ENCODE results near the gene ZRANB1.

The ZRANB1 gene

DNA sequence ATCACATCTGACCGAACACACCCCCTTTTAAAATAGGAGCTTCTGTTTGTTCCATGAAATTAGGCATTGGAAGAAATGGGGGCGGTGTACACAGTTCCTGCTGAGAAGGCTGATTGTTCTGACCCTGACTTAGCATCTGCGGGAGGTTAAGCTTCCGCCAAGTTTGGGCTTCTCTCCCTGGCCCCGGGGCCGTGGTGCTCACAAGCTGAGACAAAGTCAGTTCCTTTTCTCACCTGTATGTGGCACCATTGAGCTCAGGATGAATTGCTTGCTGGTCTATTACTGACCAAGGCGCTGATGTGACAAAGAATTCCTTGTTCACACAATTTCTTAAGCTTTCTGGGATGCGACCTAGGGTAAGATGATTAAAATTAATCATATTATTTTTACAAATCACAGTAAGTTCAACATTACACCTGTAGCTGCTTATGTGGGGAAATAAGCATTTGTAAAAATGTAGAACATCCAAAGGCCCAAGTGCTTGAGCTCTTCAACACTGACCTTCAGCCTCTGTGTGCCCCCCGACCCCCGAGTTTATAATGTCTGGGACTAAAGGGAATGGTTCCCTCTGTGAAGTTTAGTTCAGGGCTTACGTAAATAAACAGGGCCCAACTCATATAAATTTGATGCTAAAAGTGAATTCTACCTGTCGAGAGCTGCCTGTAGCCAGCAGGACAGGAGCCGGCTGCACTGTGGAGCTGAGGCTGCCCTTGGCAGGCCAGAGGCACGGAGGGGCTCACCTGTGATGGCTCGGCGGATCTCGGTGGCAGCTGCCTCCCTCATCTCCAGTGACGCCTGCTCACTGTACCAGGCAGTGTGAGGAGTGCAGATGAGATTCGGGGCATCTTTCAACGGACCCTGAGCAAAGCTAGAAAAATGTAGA, 50.8 kb downstream of the ZRANB1 start:
- H3K4me3 ChIP-seq (ENCODE audit: control insufficient read depth in 1 of 7, extremely low read depth in 1 of 7, insufficient read depth in 4 of 7, low read depth in 2 of 7, low read length in 6 of 7), result no peak overlapping the region
- H3K27me3 ChIP-seq (replicated peaks in 2 of 5; ENCODE audit: control insufficient read depth in 4 of 5, insufficient read depth in 5 of 5, low read length in 4 of 5), result no peaks in the 10 kb centered on the region
- ChIA-PET POLR2A (no interaction called here), CTCF (interaction anchor here (0.5 to 3.3 kb wide), 23 partner anchors 9 to 351 kb away, joined by 3 to 19 read pairs (median 4); no protein-coding TSS in a partner anchor)
- H3K27ac ChIP-seq (ENCODE audit: insufficient read depth in 1 of 2, low read depth in 1 of 2, low read length in 2 of 2, poor library complexity in 1 of 2, severe bottlenecking in 2 of 2), result no peak overlapping the region
- no peaks in the 10 kb centered on the region for H3K9me3 ChIP-seq (ENCODE audit: control extremely low read depth in 1 of 5, control insufficient read depth in 4 of 5, insufficient read depth in 2 of 5, low read depth in 1 of 5, low read length in 4 of 5)
- peaks cover 0 to 9% (median 0%) of the 10 kb centered on the region in 4 experiments for H3K4me1 ChIP-seq (ENCODE audit: control extremely low read depth in 1 of 4, control insufficient read depth in 4 of 4, insufficient read depth in 4 of 4, low read length in 3 of 4)
- peaks cover 20 to 84% (median 71%) of the 10 kb centered on the region in 4 experiments for H3K36me3 ChIP-seq (ENCODE audit: control insufficient read depth in 4 of 4, insufficient read depth in 4 of 4, low read length in 3 of 4)
- 92% methylated on average over 15 of the region's 20 CpGs for WGBS (ENCODE audit: insufficient coverage)
- peak; percentile 36 to 62 (median 55) for DNase-seq

DNA sequence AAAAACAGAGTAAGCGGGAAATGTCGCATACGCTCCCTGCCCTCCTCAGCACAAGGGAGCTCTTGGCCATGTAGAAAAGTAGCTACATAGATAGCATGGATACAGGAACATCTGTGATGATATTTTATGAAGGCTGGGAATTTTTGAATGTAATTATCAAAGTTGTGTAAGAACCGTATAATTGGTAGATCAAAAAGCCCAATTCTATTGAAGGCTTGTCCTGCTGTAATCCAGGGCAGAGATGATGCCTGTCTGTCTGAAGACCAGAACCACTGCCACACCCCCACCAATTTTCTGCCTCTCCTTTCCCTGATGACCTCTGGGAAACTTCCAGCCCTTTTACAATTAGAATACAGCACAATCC, 51.4 kb downstream of the ZRANB1 start:
- Histone ChIP-seq H3K4me3 (ENCODE audit: control insufficient read depth in 1 of 7, extremely low read depth in 1 of 7, insufficient read depth in 4 of 7, low read depth in 2 of 7, low read length in 6 of 7) (no peak overlapping the region), H3K9me3 (ENCODE audit: control extremely low read depth in 1 of 5, control insufficient read depth in 4 of 5, insufficient read depth in 2 of 5, low read depth in 1 of 5, low read length in 4 of 5) (no peaks in the 10 kb centered on the region), H3K27me3 (replicated peaks in 2 of 5; ENCODE audit: control insufficient read depth in 4 of 5, insufficient read depth in 5 of 5, low read length in 4 of 5) (no peaks in the 10 kb centered on the region), H3K4me1 (ENCODE audit: control extremely low read depth in 1 of 4, control insufficient read depth in 4 of 4, insufficient read depth in 4 of 4, low read length in 3 of 4) (peaks cover 0 to 9% (median 0%) of the 10 kb centered on the region in 4 experiments), H3K36me3 (ENCODE audit: control insufficient read depth in 4 of 4, insufficient read depth in 4 of 4, low read length in 3 of 4) (peaks cover 20 to 85% (median 73%) of the 10 kb centered on the region in 4 experiments), H3K27ac (ENCODE audit: insufficient read depth in 1 of 2, low read depth in 1 of 2, low read length in 2 of 2, poor library complexity in 1 of 2, severe bottlenecking in 2 of 2) (no peak overlapping the region)
- ChIA-PET CTCF (interaction anchor here (0.9 to 3.3 kb wide), 18 partner anchors 8 to 82 kb away, joined by 3 to 19 read pairs (median 4); no protein-coding TSS in a partner anchor), POLR2A (no interaction called here)
- no peak for DNase-seq
- WGBS (ENCODE audit: insufficient coverage), result 93% methylated on average over 4 of the region's 4 CpGs

DNA sequence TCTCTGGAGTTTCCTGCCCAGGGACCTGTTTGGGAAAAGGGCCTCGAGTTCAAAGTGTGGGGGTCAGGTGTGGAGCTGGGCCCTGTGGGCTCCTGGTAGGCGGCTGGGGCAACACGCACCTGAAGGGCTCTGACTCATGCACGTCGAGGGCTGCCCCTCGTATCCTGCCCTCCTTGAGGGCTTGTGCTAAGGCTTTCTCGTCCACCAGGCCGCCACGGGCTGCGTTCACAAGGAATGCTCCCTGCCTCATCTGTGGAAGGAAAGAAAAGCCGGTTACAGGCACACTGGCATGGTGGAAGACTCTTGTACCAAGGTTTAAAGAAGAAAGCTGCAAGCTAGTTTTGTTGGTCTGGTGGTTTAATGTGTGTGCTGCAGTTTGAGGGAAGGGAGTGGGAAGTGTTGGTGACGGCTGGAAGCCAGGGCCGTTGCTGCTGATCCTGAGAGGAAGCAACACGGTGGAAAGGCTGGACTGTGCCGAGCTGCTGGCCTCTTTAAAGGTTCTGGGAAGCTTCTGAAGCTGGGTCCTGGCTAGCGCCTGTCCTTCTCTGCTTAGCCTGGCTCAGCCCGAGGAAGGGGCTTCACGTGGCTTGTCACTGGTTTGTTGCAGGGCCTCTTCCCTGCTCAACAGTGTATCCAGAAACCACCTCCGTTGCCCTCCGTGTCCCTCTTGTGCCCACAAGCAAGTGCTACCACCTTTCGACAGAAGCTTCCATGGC, 52.0 kb downstream of the ZRANB1 start:
- Histone ChIP-seq H3K27me3 (replicated peaks in 2 of 5; ENCODE audit: control insufficient read depth in 4 of 5, insufficient read depth in 5 of 5, low read length in 4 of 5) (no peaks in the 10 kb centered on the region), H3K4me3 (ENCODE audit: control insufficient read depth in 1 of 7, extremely low read depth in 1 of 7, insufficient read depth in 4 of 7, low read depth in 2 of 7, low read length in 6 of 7) (no peak overlapping the region), H3K27ac (ENCODE audit: insufficient read depth in 1 of 2, low read depth in 1 of 2, low read length in 2 of 2, poor library complexity in 1 of 2, severe bottlenecking in 2 of 2) (no peak overlapping the region), H3K4me1 (ENCODE audit: control extremely low read depth in 1 of 4, control insufficient read depth in 4 of 4, insufficient read depth in 4 of 4, low read length in 3 of 4) (peaks cover 0 to 9% (median 0%) of the 10 kb centered on the region in 4 experiments), H3K9me3 (ENCODE audit: control extremely low read depth in 1 of 5, control insufficient read depth in 4 of 5, insufficient read depth in 2 of 5, low read depth in 1 of 5, low read length in 4 of 5) (no peaks in the 10 kb centered on the region), H3K36me3 (ENCODE audit: control insufficient read depth in 4 of 4, insufficient read depth in 4 of 4, low read length in 3 of 4) (peaks cover 20 to 90% (median 75%) of the 10 kb centered on the region in 4 experiments)
- POLR2A ChIA-PET, result no interaction called here
- WGBS (ENCODE audit: insufficient coverage), result 98% methylated on average over 18 of the region's 21 CpGs
- DNase-seq, result no peak
- CTCF ChIA-PET, result interaction anchor here (1.1 to 3.3 kb wide), 10 partner anchors 8 to 68 kb away, joined by 3 to 13 read pairs (median 4); no protein-coding TSS in a partner anchor

DNA sequence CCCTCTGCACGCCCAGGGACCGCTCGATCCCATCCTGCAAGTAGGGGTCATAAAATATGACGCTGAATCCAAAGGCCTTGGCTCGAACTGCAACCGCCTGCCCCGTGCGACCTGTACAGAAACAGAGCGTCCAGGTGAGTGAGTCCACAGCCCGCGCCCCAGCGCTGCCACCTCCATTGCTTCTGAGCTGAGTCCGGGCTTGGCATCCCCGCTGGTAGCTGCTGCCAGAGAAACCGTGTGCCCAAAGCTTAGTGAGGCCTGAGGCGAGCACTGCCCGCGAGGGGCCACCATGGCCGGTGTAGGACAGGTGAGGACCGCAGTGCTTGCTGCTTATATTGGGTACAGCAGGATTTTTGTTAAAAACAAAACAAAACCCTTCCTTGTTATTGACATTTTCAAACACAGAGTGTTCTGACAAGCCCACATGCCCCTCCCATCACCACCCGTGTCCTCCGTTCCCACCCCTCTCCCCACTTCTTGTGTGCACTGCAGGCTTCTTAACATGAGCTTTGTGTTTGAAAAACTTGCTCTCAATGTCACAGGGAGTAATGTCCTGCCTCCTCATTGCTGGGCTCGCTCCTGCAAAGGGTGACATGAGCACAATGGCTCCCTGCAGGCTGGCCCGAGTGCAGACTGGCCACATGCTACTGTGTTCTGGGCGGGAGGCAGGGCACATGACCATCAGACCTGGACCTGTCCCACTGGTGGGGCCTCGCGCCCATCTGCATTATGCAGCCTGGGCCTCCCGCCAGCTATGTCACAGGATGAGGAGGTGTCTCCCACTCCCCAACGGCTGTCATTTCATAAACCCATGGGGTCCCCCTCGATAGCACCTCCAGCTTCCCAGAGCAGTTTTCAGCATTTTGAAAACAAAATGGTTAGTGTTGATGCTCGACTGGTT, 52.9 kb downstream of the ZRANB1 start:
- ChIA-PET CTCF (interaction anchor here (0.9 to 1.9 kb wide), 6 partner anchors 10 to 68 kb away, joined by 3 to 6 read pairs (median 3); no protein-coding TSS in a partner anchor), POLR2A (no interaction called here)
- 89% methylated on average over 29 of the region's 31 CpGs for WGBS (ENCODE audit: insufficient coverage)
- H3K27me3 ChIP-seq (replicated peaks in 2 of 5; ENCODE audit: control insufficient read depth in 4 of 5, insufficient read depth in 5 of 5, low read length in 4 of 5), result no peaks in the 10 kb centered on the region
- H3K27ac ChIP-seq (ENCODE audit: insufficient read depth in 1 of 2, low read depth in 1 of 2, low read length in 2 of 2, poor library complexity in 1 of 2, severe bottlenecking in 2 of 2), result no peak overlapping the region
- DNase-seq, result no peak
- peaks cover 19 to 93% (median 75%) of the 10 kb centered on the region in 4 experiments for H3K36me3 ChIP-seq (ENCODE audit: control insufficient read depth in 4 of 4, insufficient read depth in 4 of 4, low read length in 3 of 4)
- H3K4me1 ChIP-seq (ENCODE audit: control extremely low read depth in 1 of 4, control insufficient read depth in 4 of 4, insufficient read depth in 4 of 4, low read length in 3 of 4), result peaks cover 0 to 9% (median 0%) of the 10 kb centered on the region in 4 experiments
- no peak overlapping the region for H3K4me3 ChIP-seq (ENCODE audit: control insufficient read depth in 1 of 7, extremely low read depth in 1 of 7, insufficient read depth in 4 of 7, low read depth in 2 of 7, low read length in 6 of 7)
- H3K9me3 ChIP-seq (ENCODE audit: control extremely low read depth in 1 of 5, control insufficient read depth in 4 of 5, insufficient read depth in 2 of 5, low read depth in 1 of 5, low read length in 4 of 5), result no peaks in the 10 kb centered on the region

DNA sequence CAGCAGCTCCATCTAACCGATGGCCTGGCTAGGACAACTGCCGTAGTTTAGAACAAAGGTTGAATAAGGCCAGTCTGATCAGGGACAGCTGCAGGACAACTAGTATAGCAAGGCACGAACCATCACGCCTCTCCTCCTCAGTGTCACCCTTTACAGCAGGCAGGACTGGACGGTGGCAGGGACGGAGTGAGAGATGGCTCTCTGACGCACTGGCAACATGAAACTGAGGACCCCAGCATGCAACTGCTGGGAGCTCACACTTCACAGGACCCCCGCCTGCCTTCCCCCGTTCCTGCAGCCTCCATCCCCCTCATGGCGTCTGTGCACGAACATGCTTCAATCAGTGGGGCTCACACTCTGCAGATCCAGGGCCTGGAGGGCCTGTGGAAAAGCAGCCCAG, 53.7 kb downstream of the ZRANB1 start:
- CTCF ChIA-PET, result interaction anchor here (0.9 kb wide), 1 partner anchor 9 kb away, joined by 3 read pairs; no protein-coding TSS in a partner anchor

DNA sequence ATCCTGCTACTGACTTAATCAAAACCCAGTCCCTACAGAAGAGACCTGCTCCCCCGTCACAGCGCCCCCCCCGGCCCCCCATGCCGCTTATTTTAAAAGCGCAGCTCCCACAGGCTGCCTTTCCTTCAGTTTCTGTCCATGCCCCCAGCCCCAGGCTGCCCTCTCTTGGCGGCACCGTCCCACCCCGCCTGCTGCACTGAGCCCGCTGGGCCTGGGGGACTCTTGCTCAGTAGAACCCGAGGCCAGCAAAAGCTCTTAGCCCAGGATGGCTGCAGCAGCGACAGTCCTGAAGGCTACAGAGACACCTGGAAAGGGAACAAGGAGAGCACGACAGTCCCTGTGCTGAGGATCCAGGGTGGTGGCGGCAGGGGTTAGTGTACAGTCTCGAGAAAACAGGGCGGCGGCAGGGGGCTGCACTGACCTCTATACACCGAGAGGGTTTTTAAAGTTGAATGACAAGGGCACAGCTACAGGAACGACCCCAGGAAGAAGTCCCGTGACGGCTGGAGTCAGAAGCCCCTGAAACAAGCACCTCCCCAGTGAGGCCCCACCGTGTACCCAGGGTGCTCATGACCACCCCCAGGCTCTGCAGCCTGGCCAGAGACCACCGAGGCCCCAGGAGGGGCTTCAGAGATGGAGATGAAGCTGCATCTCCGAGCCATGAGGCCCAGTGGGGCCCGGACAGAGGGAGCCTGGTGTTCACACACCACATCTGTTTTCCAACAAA, 54.4 kb downstream of the ZRANB1 start:
- POLR2A ChIA-PET, result no interaction called here
- DNase-seq, result no peak
- 90% methylated on average over 19 of the region's 24 CpGs for WGBS (ENCODE audit: insufficient coverage)
- no peaks in the 10 kb centered on the region for H3K27me3 ChIP-seq (replicated peaks in 2 of 5; ENCODE audit: control insufficient read depth in 4 of 5, insufficient read depth in 5 of 5, low read length in 4 of 5)
- H3K4me1 ChIP-seq (ENCODE audit: control extremely low read depth in 1 of 4, control insufficient read depth in 4 of 4, insufficient read depth in 4 of 4, low read length in 3 of 4), result peaks cover 0 to 7% (median 0%) of the 10 kb centered on the region in 4 experiments
- no peaks in the 10 kb centered on the region for H3K9me3 ChIP-seq (ENCODE audit: control extremely low read depth in 1 of 5, control insufficient read depth in 4 of 5, insufficient read depth in 2 of 5, low read depth in 1 of 5, low read length in 4 of 5)
- CTCF ChIA-PET, result interaction anchor here (0.8 to 1.1 kb wide), 2 partner anchors 15 to 27 kb away, joined by 3 read pairs; no protein-coding TSS in a partner anchor
- peaks cover 13 to 96% (median 75%) of the 10 kb centered on the region in 4 experiments for H3K36me3 ChIP-seq (ENCODE audit: control insufficient read depth in 4 of 4, insufficient read depth in 4 of 4, low read length in 3 of 4)
- no peak overlapping the region for H3K27ac ChIP-seq (ENCODE audit: insufficient read depth in 1 of 2, low read depth in 1 of 2, low read length in 2 of 2, poor library complexity in 1 of 2, severe bottlenecking in 2 of 2)
- H3K4me3 ChIP-seq (ENCODE audit: control insufficient read depth in 1 of 7, extremely low read depth in 1 of 7, insufficient read depth in 4 of 7, low read depth in 2 of 7, low read length in 6 of 7), result no peak overlapping the region

More for the DNA sequence above, 53.7 kb downstream of the ZRANB1 start:
- no peak overlapping the region for H3K4me3 ChIP-seq (ENCODE audit: control insufficient read depth in 1 of 7, extremely low read depth in 1 of 7, insufficient read depth in 4 of 7, low read depth in 2 of 7, low read length in 6 of 7)
- DNase-seq, result no peak
- WGBS (ENCODE audit: insufficient coverage), result 91% methylated on average over 11 of the region's 11 CpGs
- H3K27me3 ChIP-seq (replicated peaks in 2 of 5; ENCODE audit: control insufficient read depth in 4 of 5, insufficient read depth in 5 of 5, low read length in 4 of 5), result no peaks in the 10 kb centered on the region
- no peak overlapping the region for H3K27ac ChIP-seq (ENCODE audit: insufficient read depth in 1 of 2, low read depth in 1 of 2, low read length in 2 of 2, poor library complexity in 1 of 2, severe bottlenecking in 2 of 2)
- H3K9me3 ChIP-seq (ENCODE audit: control extremely low read depth in 1 of 5, control insufficient read depth in 4 of 5, insufficient read depth in 2 of 5, low read depth in 1 of 5, low read length in 4 of 5), result no peaks in the 10 kb centered on the region
- H3K4me1 ChIP-seq (ENCODE audit: control extremely low read depth in 1 of 4, control insufficient read depth in 4 of 4, insufficient read depth in 4 of 4, low read length in 3 of 4), result peaks cover 0 to 13% (median 0%) of the 10 kb centered on the region in 4 experiments
- POLR2A ChIA-PET, result no interaction called here
- H3K36me3 ChIP-seq (ENCODE audit: control insufficient read depth in 4 of 4, insufficient read depth in 4 of 4, low read length in 3 of 4), result peaks cover 16 to 96% (median 75%) of the 10 kb centered on the region in 4 experiments

Measured in common myeloid progenitor, CD34-positive (primary cell).